ENCODE results near the gene CEL.
"Not testable (repeated sequence)": the region's sequence is repeated elsewhere in the genome, so short reads cannot be mapped to it uniquely, and the experiment has no call there.

The CEL gene

GRCh38 chr9:133064241-133065069 lies 2.7 kb downstream of the CEL start:
- no peak for DNase-seq (ENCODE audit: low spot score)

- no peak for DNase-seq (ENCODE audit: low spot score)
Measured at GRCh38 chr9:133065070-133065388, 3.2 kb downstream of the CEL start.

- DNase-seq (ENCODE audit: low spot score), result no peak
Measured at GRCh38 chr9:133066181-133066983, 4.6 kb downstream of the CEL start.

- no peak for DNase-seq (ENCODE audit: low spot score)
Measured at GRCh38 chr9:133067006-133067405, 5.2 kb downstream of the CEL start.

- DNase-seq (ENCODE audit: low spot score), result no peak
Measured at GRCh38 chr9:133067813-133068212, 6.0 kb downstream of the CEL start.

GRCh38 chr9:133068431-133068830 lies 6.7 kb downstream of the CEL start:
- not testable (repeated sequence) for DNase-seq (ENCODE audit: low spot score)

GRCh38 chr9:133070500-133070961 lies 8.8 kb downstream of the CEL start:
- not testable (repeated sequence) for DNase-seq (ENCODE audit: low spot score)

GRCh38 chr9:133070985-133071384 lies 9.2 kb downstream of the CEL start:
- not testable (repeated sequence) for DNase-seq (ENCODE audit: low spot score)

- DNase-seq (ENCODE audit: low spot score), result no peak
Measured at GRCh38 chr9:133071484-133072150, 9.8 kb downstream of the CEL start.

- DNase-seq (ENCODE audit: low spot score), result not testable (repeated sequence)
Measured at GRCh38 chr9:133072210-133072609, 10.4 kb downstream of the CEL start.

GRCh38 chr9:133073086-133074014 lies 11.6 kb downstream of the CEL start:
- DNase-seq (ENCODE audit: low spot score), result no peak

GRCh38 chr9:133074111-133074651 lies 12.4 kb downstream of the CEL start:
- no peak for DNase-seq (ENCODE audit: low spot score)

GRCh38 chr9:133075925-133076630 lies 14.3 kb downstream of the CEL start:
- DNase-seq (ENCODE audit: low spot score), result no peak

- DNase-seq (ENCODE audit: low spot score), result no peak
Measured at GRCh38 chr9:133076691-133077090, 14.9 kb downstream of the CEL start.

- no peak for DNase-seq (ENCODE audit: low spot score)
Measured at GRCh38 chr9:133078486-133078885, 16.7 kb downstream of the CEL start.

- DNase-seq (ENCODE audit: low spot score), result no peak
Measured at GRCh38 chr9:133080161-133080560, 18.4 kb downstream of the CEL start.

- not testable (repeated sequence) for DNase-seq (ENCODE audit: low spot score)
Measured at GRCh38 chr9:133080786-133081779, 19.3 kb downstream of the CEL start.

- DNase-seq (ENCODE audit: low spot score), result not testable (repeated sequence)
Measured at GRCh38 chr9:133081957-133082644, 20.3 kb downstream of the CEL start.

- DNase-seq (ENCODE audit: low spot score), result not testable (repeated sequence)
Measured at GRCh38 chr9:133083688-133084087, 21.9 kb downstream of the CEL start.

Measured in HuH-7.5 (cell line).